IMR-90 (cell line): ENCODE results near the gene MEPCE.

Experiments
- BHLHE40 ChIP-seq: fragments of 150-350 bp; IDR thresholded peaks from 2 replicates; pipeline ENCODE4 v1.6.1; 2016; ENCODE audit warnings: mild to moderate bottlenecking, low read depth, low read length
- CEBPB ChIP-seq: IDR thresholded peaks from 2 replicates; pipeline ENCODE4 v1.6.1; 2012; ENCODE audit warnings: low read depth, low read length, improper control_type of control experiment
- FOS ChIP-seq: fragments of 150-350 bp; IDR thresholded peaks from 2 replicates; pipeline ENCODE4 v1.6.1; 2016; ENCODE audit warnings: low read depth, low read length
- MAFK ChIP-seq: IDR thresholded peaks from 2 replicates; pipeline ENCODE4 v1.6.1; 2012; ENCODE audit warnings: low read depth, low read length, improper control_type of control experiment
- MAZ ChIP-seq: IDR thresholded peaks from 2 replicates; pipeline ENCODE4 v1.6.1; 2012; ENCODE audit warnings: low read depth, mild to moderate bottlenecking, low read length, improper control_type of control experiment, moderate library complexity, borderline replicate concordance
- MXI1 ChIP-seq: IDR thresholded peaks from 2 replicates; pipeline ENCODE4 v1.6.1; 2012; ENCODE audit warnings: low read depth, mild to moderate bottlenecking, low read length, moderate library complexity, borderline replicate concordance
- NFE2L2 ChIP-seq: fragments of 150-350 bp; IDR thresholded peaks from 2 replicates; pipeline ENCODE4 v1.6.1; 2016; ENCODE audit warnings: low read depth, mild to moderate bottlenecking, low read length
- POLR2A ChIP-seq: IDR thresholded peaks from 2 replicates; pipeline ENCODE4 v1.6.1; 2012; ENCODE audit warnings: mild to moderate bottlenecking, low read depth, low read length
- RAD21 ChIP-seq: IDR thresholded peaks from 2 replicates; pipeline ENCODE4 v1.6.1; 2012; ENCODE audit warnings: low read length, improper control_type of control experiment
- RCOR1 ChIP-seq: IDR thresholded peaks from 2 replicates; pipeline ENCODE4 v1.6.1; 2012; ENCODE audit warnings: mild to moderate bottlenecking, low read length, improper control_type of control experiment; ENCODE audit not compliant: insufficient replicate concordance
- RFX5 ChIP-seq: IDR thresholded peaks from 2 replicates; pipeline ENCODE4 v1.8.0; 2012; ENCODE audit warnings: low read depth, mild to moderate bottlenecking, low read length, moderate library complexity
- SMC3 ChIP-seq: fragments of 150-350 bp; IDR thresholded peaks from 2 replicates; pipeline ENCODE4 v1.6.1; 2016; ENCODE audit warnings: low read depth, mild to moderate bottlenecking, antibody characterized with exemption, low read length, moderate library complexity
- USF2 ChIP-seq: fragments of 150-350 bp; IDR thresholded peaks from 2 replicates; pipeline ENCODE4 v1.6.1; 2017; ENCODE audit warnings: mild to moderate bottlenecking, antibody characterized with exemption, low read length, low read depth
- TF ChIP-seq, protein P1 (sequence below): conservative IDR thresholded peaks from 2 replicates; pipeline ENCODE4 v1.5.1; 2012; ENCODE audit warnings: mild to moderate bottlenecking, low read depth, low read length, improper control_type of control experiment

DNA sequence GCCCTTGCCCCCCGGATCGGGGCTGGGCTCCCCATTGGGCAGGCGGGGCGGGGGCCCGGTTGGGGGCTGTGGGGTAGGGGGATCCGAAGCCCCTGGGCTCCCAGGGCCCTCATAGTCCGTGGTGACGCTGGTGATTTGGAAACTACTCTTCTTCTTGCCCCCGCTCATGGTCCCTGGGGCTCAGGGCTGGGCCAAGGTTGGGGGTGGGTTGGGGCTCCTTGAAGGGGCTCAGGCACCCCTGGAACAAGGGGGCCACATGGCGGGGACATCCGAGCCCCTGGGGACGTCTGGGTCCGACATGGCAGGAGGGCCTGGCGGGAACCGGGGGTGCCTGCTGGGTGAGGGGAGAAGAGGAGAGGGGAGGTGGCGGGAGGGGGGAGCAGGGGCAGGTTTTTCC lies 48.2 kb downstream of the MEPCE start:
- TF ChIP-seq, protein P1, sequence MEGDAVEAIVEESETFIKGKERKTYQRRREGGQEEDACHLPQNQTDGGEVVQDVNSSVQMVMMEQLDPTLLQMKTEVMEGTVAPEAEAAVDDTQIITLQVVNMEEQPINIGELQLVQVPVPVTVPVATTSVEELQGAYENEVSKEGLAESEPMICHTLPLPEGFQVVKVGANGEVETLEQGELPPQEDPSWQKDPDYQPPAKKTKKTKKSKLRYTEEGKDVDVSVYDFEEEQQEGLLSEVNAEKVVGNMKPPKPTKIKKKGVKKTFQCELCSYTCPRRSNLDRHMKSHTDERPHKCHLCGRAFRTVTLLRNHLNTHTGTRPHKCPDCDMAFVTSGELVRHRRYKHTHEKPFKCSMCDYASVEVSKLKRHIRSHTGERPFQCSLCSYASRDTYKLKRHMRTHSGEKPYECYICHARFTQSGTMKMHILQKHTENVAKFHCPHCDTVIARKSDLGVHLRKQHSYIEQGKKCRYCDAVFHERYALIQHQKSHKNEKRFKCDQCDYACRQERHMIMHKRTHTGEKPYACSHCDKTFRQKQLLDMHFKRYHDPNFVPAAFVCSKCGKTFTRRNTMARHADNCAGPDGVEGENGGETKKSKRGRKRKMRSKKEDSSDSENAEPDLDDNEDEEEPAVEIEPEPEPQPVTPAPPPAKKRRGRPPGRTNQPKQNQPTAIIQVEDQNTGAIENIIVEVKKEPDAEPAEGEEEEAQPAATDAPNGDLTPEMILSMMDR, result no peak
- TF ChIP-seq MXI1, result no peak
- no peak for TF ChIP-seq POLR2A
- TF ChIP-seq RAD21, result no peak
- no peak for TF ChIP-seq CEBPB
- TF ChIP-seq MAZ, result no peak
- no peak for TF ChIP-seq USF2
- no peak for TF ChIP-seq SMC3
- no peak for TF ChIP-seq RCOR1
- no peak for TF ChIP-seq BHLHE40
- TF ChIP-seq NFE2L2, result no peak
- no peak for TF ChIP-seq RFX5
- TF ChIP-seq MAFK, result no peak
- no peak for TF ChIP-seq FOS
